Testis (tissue), 2 donors: ENCODE measurements around the gene CCDC102A.

Experiments used
- POLR2A ChIP-seq: fragments of 450-650 bp; IDR thresholded peaks from one replicate; pipeline ENCODE4 v1.6.1; 2017; ENCODE audit warnings: antibody characterized with exemption, mild to moderate bottlenecking, moderate library complexity
- TF ChIP-seq, protein P1 (sequence below), 3 experiments: fragments of 450-650 bp in 2 of 3; fragments of 200-600 bp in 1 of 3; sonication (generic) in 1 of 3; IDR thresholded peaks; one replicate each; pipeline ENCODE4 v1.5.1; 2016 to 2019; ENCODE audit warnings: antibody characterized with exemption in 3 of 3, mild to moderate bottlenecking in 2 of 3, moderate library complexity in 1 of 3

DNA sequence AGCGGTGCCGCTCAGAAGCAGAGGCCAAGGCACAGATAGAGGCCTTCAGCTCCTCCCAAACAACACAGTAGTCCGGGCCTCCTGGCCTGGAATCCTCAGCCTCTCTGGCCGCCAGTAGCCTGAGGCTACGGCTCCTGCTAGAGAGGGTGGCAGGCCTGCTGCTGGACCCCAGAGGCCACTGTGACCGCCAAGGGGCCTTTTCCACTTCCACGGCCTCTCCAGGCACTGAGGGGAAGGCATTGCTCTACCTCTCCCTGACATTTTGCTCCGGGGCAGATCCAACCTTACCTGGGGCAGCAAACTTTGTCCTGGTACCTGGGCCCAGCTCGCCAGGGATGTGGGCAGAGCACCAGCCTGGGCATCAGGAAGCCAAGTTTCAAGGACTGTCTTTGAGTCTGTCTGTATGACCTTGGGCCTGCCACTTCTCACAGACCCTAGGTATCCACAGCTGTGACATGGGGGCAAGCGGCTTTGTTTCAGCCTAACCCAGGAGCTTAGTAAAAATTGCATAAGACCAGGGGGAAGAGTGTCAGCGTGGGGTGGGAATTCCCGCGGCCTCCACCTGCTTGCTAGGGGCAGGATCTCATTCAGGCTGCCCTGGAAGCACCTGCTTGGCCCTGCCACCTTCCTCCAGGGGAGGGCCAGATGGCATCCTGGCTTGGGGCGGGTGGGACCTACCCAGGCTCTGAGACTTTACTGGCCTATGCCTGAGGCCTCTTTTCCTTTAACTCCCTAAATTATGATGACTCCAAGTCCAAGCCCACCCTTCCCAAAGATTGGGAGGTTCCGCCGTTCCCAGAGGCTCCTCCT, 39.3 kb upstream of the CCDC102A start:
- TF ChIP-seq, protein P1, sequence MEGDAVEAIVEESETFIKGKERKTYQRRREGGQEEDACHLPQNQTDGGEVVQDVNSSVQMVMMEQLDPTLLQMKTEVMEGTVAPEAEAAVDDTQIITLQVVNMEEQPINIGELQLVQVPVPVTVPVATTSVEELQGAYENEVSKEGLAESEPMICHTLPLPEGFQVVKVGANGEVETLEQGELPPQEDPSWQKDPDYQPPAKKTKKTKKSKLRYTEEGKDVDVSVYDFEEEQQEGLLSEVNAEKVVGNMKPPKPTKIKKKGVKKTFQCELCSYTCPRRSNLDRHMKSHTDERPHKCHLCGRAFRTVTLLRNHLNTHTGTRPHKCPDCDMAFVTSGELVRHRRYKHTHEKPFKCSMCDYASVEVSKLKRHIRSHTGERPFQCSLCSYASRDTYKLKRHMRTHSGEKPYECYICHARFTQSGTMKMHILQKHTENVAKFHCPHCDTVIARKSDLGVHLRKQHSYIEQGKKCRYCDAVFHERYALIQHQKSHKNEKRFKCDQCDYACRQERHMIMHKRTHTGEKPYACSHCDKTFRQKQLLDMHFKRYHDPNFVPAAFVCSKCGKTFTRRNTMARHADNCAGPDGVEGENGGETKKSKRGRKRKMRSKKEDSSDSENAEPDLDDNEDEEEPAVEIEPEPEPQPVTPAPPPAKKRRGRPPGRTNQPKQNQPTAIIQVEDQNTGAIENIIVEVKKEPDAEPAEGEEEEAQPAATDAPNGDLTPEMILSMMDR (IDR thresholded peaks at IDR 0.05): no peak
- TF ChIP-seq POLR2A: no peak
